Smooth muscle cell of bladder (primary cell): ENCODE data around the gene OR2A14. TPM values are rescaled to one million over a fixed set of nuclear protein-coding genes. Genes with fewer than 3 reads are reported as not detected.

Experiments
- total RNA-seq: library from RNA; depleted of rRNA; stranded (reverse); fragments of >200 nt; gene quantifications from 2 replicates; pipeline ENCODE4 v1.2.3, GENCODE V29; 2014

OR2A14 gene
- total RNA-seq, result not detected in 2 replicates

GRCh38 chr7:144122876-144123275, at the start of gene OR2A14:
Gene OR2A14 (plus strand): TSS chr7:144123176. CDS start chr7:144129113, 5,937 bp downstream.

GRCh38 chr7:144085978-144086377, 37.0 kb upstream of the OR2A14 start, which contains the start of gene OR2A12:
Gene OR2A12 (plus strand): TSS chr7:144086278. CDS start chr7:144095108, 8,830 bp downstream.

GRCh38 chr7:144109283-144109682, 13.7 kb upstream of the OR2A14 start, which contains the start of gene OR2A2:
Gene OR2A2 (plus strand): TSS chr7:144109583. CDS start chr7:144109583, 0 bp downstream.

Other genes starting within 250 kb of the OR2A14 start
- 51.2 and 66.3 TPM in 2 replicates for gene TCAF1, start 221.0 kb upstream of the OR2A14 start, total RNA-seq
- gene OR2F2, start 187.9 kb upstream of the OR2A14 start, total RNA-seq, result not detected in 2 replicates
- not detected in 2 replicates for gene OR2F1, start 168.3 kb upstream of the OR2A14 start, total RNA-seq
- not detected in 2 replicates for gene OR6B1, start 122.9 kb upstream of the OR2A14 start, total RNA-seq
- not detected in 2 replicates for gene OR2A5, start 74.2 kb upstream of the OR2A14 start, total RNA-seq
- not detected in 2 replicates for gene OR2A25, start 53.4 kb upstream of the OR2A14 start, total RNA-seq
- not detected in 2 replicates for gene OR2A12, start 36.9 kb upstream of the OR2A14 start, total RNA-seq
- not detected in 2 replicates for gene OR2A2, start 13.6 kb upstream of the OR2A14 start, total RNA-seq
- 0.14 and 0.28 TPM in 2 replicates for gene CTAGE4, start 60.3 kb downstream of the OR2A14 start, total RNA-seq
- gene ARHGEF35, start 72.7 kb downstream of the OR2A14 start, total RNA-seq, result 0.55 and 1.3 TPM in 2 replicates
- under 0.01 TPM in 1 of 2 replicates, not detected in the other for gene OR2A42, start 116.4 kb downstream of the OR2A14 start, total RNA-seq
- gene OR2A7, start 141.6 kb downstream of the OR2A14 start, total RNA-seq, result 0.09 and 0.14 TPM in 2 replicates
- gene CTAGE8, start 146.1 kb downstream of the OR2A14 start, total RNA-seq, result 0.28 TPM in 1 of 2 replicates, not detected in the other
- not detected in 2 replicates for gene OR2A1, start 189.2 kb downstream of the OR2A14 start, total RNA-seq
- 0.71 and 0.92 TPM in 2 replicates for gene ARHGEF5, start 232.2 kb downstream of the OR2A14 start, total RNA-seq